Skeletal muscle satellite cell (primary cell): ENCODE results near the gene LCN2.

Experiments
- H3K27me3 ChIP-seq: 2 replicates; pipeline ENCODE4 v1.7.0; 2013; ENCODE audit warnings: low read length; ENCODE audit not compliant: control insufficient read depth, insufficient read depth
- H3K36me3 ChIP-seq: 2 replicates; pipeline ENCODE4 v1.7.0; 2013; ENCODE audit warnings: mild to moderate bottlenecking, control low read depth, low read length; ENCODE audit not compliant: insufficient read depth
- H3K4me1 ChIP-seq: 2 replicates; pipeline ENCODE4 v1.7.0; 2013; ENCODE audit warnings: low read length; ENCODE audit not compliant: control insufficient read depth, insufficient read depth
- H3K4me2 ChIP-seq: 2 replicates; pipeline ENCODE4 v1.7.0; 2013; ENCODE audit warnings: mild to moderate bottlenecking, low read length
- H3K4me3 ChIP-seq: 2 replicates; pipeline ENCODE4 v1.7.0; 2013; ENCODE audit warnings: low read length
- H3K9ac ChIP-seq: 2 replicates; pipeline ENCODE4 v1.7.0; 2013; ENCODE audit warnings: mild to moderate bottlenecking, low read depth, low read length, moderate library complexity
- H3K9me3 ChIP-seq: replicated peaks from 2 replicates; pipeline ENCODE4 v1.7.0; 2013; ENCODE audit warnings: mild to moderate bottlenecking, control low read depth, low read length

The LCN2 gene

GRCh38 chr9:128136816-128137793 lies 12.1 kb upstream of the LCN2 start:
- Histone ChIP-seq H3K36me3 (no peaks in the 10 kb centered on the region), H3K27me3 (peaks cover 22% of the 10 kb centered on the region), H3K4me1 (peaks cover 7% of the 10 kb centered on the region), H3K9ac (no peak overlapping the region), H3K4me3 (no peak overlapping the region), H3K9me3 (no peaks in the 10 kb centered on the region), H3K4me2 (no peak overlapping the region)

DNA sequence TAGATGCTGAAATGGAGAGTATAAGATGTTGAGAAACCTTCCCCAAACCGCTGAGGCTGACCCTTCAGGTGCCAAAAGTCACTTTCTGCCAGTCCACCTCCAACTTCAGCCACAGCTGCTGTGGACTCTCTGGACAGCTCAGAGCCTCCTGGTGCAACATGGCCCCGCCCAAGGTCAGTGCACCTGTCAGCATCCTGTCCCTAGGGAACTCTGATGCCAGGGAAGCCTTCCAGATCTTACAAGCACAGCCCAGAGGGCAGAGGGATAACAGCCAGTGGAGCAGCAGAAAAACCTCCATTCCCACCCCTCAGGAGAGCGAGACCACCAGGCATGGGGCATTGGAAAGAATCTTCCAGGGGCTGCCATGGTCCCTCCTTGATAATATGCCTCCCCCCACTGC lies 11.3 kb upstream of the LCN2 start:
- Histone ChIP-seq H3K36me3 (no peaks in the 10 kb centered on the region), H3K27me3 (peaks cover 14% of the 10 kb centered on the region)

DNA sequence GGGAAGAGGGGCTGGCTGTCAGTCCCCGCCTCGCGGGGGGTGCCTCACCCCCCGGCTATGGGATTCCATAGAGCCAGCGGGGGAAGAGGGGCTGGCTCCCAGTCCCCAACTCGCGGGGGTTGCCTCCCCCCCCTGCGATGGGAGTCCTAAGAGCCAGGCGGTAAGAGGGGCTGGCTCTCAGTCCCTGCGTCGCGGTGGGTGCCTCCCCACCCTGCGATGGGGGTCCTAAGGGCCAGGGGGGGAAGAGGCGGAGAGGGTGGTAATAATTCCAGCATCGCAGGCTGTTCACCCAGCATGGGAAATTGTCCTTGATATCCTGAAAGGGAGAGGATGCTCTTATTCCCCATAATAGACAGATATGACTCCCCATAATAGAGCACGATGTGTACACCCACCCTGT lies 9.6 kb upstream of the LCN2 start:
- no peaks in the 10 kb centered on the region for H3K36me3 ChIP-seq

More for the DNA sequence above, 11.3 kb upstream of the LCN2 start:
- H3K4me3 ChIP-seq, result no peak overlapping the region
- no peaks in the 10 kb centered on the region for H3K9me3 ChIP-seq
- H3K9ac ChIP-seq, result no peak overlapping the region
- no peak overlapping the region for H3K4me2 ChIP-seq
- peaks cover 7% of the 10 kb centered on the region for H3K4me1 ChIP-seq

GRCh38 chr9:128141604-128142003 lies 7.6 kb upstream of the LCN2 start:
- Histone ChIP-seq H3K9ac (no peak overlapping the region), H3K9me3 (no peaks in the 10 kb centered on the region), H3K4me3 (no peak overlapping the region), H3K27me3 (peaks cover 15% of the 10 kb centered on the region), H3K36me3 (no peaks in the 10 kb centered on the region), H3K4me1 (peaks cover 7% of the 10 kb centered on the region), H3K4me2 (no peak overlapping the region)

More for the DNA sequence above, 9.6 kb upstream of the LCN2 start:
- Histone ChIP-seq H3K9me3 (no peaks in the 10 kb centered on the region), H3K9ac (no peak overlapping the region), H3K4me1 (peaks cover 7% of the 10 kb centered on the region), H3K27me3 (peaks cover 4% of the 10 kb centered on the region), H3K4me3 (no peak overlapping the region), H3K4me2 (no peak overlapping the region)

- Histone ChIP-seq H3K4me1 (peaks cover 5% of the 10 kb centered on the region), H3K36me3 (no peaks in the 10 kb centered on the region), H3K4me3 (no peak overlapping the region), H3K9ac (no peak overlapping the region), H3K4me2 (no peak overlapping the region), H3K9me3 (no peaks in the 10 kb centered on the region), H3K27me3 (peaks cover 17% of the 10 kb centered on the region)
Measured at GRCh38 chr9:128142061-128142460, 7.2 kb upstream of the LCN2 start.

DNA sequence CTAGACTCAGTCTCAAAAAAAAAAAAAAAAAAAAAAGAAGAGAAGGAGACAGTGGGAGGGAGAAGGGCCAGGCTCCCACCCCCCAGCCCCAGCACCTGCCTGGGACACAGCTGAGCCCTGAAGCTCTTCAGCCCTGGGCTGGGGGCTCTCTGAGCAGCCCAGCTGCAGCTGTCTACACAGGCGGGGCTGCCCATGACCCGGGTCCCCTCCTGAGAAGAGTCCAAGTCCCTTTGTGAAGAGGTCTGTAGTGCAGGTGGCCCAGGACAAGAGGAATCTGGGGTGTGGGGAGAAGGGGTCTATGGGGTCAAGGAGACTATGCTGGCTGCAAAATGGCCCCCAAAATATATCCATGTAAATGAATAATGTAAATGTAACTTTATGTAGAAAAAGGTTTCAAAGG lies 6.7 kb upstream of the LCN2 start:
- Histone ChIP-seq H3K9me3 (no peaks in the 10 kb centered on the region), H3K4me2 (no peak overlapping the region), H3K9ac (no peak overlapping the region), H3K36me3 (no peaks in the 10 kb centered on the region), H3K27me3 (peaks cover 17% of the 10 kb centered on the region), H3K4me3 (no peak overlapping the region), H3K4me1 (no peaks in the 10 kb centered on the region)

- Histone ChIP-seq H3K36me3 (no peaks in the 10 kb centered on the region), H3K27me3 (peaks cover 17% of the 10 kb centered on the region)
Measured at GRCh38 chr9:128143525-128144238, 5.6 kb upstream of the LCN2 start.

DNA sequence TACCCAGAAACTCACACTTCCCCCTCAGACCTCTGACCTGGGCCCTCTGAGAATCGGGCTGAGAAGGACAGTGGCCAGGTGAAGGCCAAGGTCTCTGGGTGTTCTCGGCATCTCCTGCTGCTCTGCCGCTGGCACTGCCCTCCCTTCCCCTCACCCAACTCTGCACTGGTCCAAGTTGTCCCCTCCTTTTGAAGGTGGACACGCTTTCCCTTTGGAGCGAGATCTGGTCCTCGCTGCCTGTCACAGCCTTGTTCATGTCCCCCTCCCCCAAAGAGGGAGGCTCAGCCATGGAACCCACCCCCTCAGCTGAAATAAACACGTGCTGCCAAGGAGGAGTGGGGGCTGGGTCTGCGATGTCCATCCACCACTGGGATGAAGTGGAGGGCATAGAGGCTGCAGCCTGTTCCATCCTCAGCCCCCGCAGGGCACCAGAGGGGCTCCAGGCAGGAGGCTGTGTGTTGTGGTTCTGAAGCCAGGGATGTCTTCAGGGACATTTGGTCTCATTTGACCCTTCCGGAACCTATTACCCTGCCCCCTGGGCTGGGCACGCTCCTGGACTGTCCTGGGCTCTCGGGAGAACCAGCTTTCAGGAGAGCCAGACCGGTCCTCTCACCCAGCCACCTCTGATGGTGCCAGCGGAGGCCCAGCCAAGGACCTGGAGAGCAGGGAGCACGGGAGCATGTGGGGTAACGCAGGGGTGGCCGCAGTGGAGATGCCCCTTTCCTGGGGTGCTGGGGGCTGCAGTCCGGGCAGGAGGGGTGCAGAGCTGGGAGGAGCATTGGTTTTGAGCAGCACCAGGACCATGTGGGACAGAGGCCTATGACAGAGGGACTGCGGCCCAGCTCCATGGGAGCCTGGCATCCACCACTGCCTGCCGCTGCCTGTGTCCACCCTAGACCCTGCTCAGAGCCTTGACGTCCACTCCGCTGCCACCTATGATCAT lies 4.7 kb upstream of the LCN2 start:
- H3K4me1 ChIP-seq, result peaks cover 6% of the 10 kb centered on the region
- no peaks in the 10 kb centered on the region for H3K9me3 ChIP-seq
- no peaks in the 10 kb centered on the region for H3K36me3 ChIP-seq
- H3K9ac ChIP-seq, result no peak overlapping the region
- peaks cover 17% of the 10 kb centered on the region for H3K27me3 ChIP-seq
- no peak overlapping the region for H3K4me2 ChIP-seq
- no peak overlapping the region for H3K4me3 ChIP-seq

More at GRCh38 chr9:128143525-128144238, 5.6 kb upstream of the LCN2 start:
- H3K9me3 ChIP-seq, result no peaks in the 10 kb centered on the region
- peaks cover 3% of the 10 kb centered on the region for H3K4me1 ChIP-seq
- H3K4me3 ChIP-seq, result no peak overlapping the region
- H3K9ac ChIP-seq, result no peak overlapping the region
- H3K4me2 ChIP-seq, result no peak overlapping the region

GRCh38 chr9:128145536-128145935 lies 3.7 kb upstream of the LCN2 start:
- Histone ChIP-seq H3K27me3 (peaks cover 17% of the 10 kb centered on the region), H3K9me3 (no peaks in the 10 kb centered on the region), H3K4me3 (no peak overlapping the region), H3K9ac (no peak overlapping the region), H3K36me3 (no peaks in the 10 kb centered on the region), H3K4me2 (no peak overlapping the region), H3K4me1 (peaks cover 6% of the 10 kb centered on the region)

DNA sequence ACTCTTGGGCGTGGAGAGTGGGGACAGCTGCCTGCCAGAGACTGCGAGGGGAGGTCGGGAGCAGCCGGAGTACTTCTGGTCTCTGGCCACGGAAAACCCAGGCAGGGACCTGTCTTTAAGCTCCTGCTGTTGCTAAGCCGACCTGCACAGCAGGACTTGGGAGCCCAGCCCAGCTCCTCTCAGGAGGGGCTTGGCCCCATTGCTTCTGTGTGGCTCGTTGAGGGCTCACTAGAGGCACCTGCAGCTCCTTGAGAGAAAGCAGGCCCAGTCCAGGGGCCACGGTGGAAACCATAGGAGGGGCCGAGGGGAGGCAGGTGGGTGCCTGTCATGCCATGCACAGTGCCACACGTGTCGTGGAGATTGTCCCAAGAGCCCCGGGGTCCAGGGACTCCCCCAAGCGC lies 3.3 kb upstream of the LCN2 start:
- no peak overlapping the region for H3K4me2 ChIP-seq
- no peak overlapping the region for H3K9ac ChIP-seq
- peaks cover 6% of the 10 kb centered on the region for H3K4me1 ChIP-seq
- no peaks in the 10 kb centered on the region for H3K9me3 ChIP-seq
- peaks cover 17% of the 10 kb centered on the region for H3K27me3 ChIP-seq
- no peaks in the 10 kb centered on the region for H3K36me3 ChIP-seq
- no peak overlapping the region for H3K4me3 ChIP-seq
